ENCODE measurements around the gene LIN52.

Gene LIN52

DNA sequence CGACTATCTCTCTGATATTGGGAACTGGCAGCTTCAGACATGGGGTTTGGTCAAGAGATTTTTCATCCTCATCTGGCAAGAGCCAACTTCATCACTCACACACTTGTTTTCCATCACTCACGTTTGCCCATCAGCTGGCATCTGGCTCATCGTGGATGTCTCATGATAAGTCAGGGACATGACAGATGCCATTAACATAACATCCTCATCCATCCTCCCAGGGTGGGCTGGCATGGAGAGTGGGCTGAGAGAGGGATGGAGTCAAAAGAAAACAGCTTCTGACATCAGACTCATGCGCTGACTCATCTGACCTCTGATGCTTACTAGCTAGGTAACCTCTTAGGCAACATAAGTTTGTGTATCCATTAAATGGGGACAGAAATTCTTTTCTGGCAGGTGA lies 152.7 kb downstream of the LIN52 start:
- DNase-seq = no peak

DNA sequence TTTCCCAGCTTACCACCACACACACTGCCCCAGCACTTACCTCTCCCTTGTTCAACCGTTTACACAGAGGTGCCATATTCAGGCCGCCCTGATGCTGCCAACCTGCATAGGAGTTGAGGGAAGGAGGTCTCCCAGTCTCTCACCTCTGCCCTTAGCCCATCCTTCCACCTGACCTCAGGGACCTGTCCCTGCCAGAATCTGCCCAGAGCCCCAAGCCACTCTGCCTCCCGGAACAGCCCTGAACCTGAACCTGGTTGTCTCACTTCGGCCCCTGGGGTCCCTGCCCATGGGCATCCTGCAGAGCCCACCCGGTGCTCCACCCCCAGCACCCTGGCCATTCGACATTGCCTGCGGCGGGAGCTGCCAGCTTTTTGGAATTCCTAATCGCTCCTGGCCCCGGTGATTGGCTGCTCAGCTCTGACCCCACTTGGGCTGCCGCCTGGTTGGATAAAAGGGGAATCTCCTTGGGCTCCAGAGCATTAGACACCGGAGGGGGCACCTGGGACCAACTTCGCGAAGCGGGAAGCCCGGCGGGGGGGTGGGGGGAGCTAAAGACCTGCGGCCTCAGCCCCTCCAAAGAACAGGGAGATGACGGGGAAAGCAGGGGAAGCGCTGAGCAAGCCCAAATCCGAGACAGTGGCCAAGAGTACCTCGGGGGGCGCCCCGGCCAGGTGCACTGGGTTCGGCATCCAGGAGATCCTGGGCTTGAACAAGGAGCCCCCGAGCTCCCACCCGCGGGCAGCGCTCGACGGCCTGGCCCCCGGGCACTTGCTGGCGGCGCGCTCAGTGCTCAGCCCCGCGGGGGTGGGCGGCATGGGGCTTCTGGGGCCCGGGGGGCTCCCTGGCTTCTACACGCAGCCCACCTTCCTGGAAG lies 154.5 kb downstream of the LIN52 start, which contains the start of gene VSX2:
Gene VSX2, plus strand, starts transcription at position 476 of the 874 bp plus-strand sequence. Its CDS starts 113 bp downstream, at position 589.
- DNase-seq = no peak

GRCh38 chr14:74239848-74240793 lies 155.4 kb downstream of the LIN52 start:
- DNase-seq = peak in 2 of 4 experiments; percentile 19 to 36

GRCh38 chr14:74240794-74241651 lies 156.3 kb downstream of the LIN52 start:
- peak in 2 of 4 experiments; percentile 9 to 31 for DNase-seq

DNA sequence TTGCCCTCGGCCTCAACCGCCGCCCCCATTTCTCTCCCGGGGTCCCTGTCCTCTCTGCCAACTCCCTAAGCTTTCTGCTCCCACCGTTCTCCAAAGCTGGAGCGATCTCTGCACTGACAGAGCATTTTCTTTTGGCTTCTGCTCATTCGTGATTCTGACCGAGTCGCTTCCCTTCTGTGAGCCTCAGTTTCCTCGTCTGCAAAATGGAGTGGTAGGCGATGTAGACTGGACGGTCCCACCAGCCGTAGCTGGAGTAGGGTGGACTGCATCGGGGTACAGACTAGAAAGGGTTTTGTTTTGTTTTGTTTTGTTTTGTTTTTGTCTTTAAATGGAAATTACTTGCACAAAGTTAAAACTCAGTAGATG lies 156.9 kb downstream of the LIN52 start:
- DNase-seq = no peak

GRCh38 chr14:74242021-74242779 lies 157.4 kb downstream of the LIN52 start:
- DNase-seq = peak in 1 of 4 experiments; percentile 10

GRCh38 chr14:74242780-74243042 lies 158.0 kb downstream of the LIN52 start:
- DNase-seq = no peak

DNA sequence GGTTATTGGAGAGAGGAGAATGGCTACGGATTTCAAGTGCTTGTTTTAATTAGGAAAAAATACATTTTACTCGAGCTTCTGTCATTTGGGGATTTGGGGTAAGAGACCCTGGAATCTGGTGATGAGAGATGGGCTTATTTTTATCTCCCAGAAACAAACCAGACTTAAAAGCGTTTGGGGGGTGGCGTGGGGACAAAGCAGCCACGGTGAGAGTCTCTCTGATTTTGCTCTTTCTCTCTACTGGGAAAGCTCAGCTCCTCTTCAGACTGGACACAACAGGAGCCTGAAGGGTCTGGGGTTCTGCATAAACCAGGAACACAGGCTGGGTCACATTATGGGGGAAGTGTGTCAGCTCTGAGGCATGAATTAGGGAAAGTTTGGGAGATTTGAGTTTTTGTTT lies 158.3 kb downstream of the LIN52 start:
- no peak for DNase-seq

GRCh38 chr14:74244115-74244514 lies 159.4 kb downstream of the LIN52 start:
- DNase-seq = no peak

DNA sequence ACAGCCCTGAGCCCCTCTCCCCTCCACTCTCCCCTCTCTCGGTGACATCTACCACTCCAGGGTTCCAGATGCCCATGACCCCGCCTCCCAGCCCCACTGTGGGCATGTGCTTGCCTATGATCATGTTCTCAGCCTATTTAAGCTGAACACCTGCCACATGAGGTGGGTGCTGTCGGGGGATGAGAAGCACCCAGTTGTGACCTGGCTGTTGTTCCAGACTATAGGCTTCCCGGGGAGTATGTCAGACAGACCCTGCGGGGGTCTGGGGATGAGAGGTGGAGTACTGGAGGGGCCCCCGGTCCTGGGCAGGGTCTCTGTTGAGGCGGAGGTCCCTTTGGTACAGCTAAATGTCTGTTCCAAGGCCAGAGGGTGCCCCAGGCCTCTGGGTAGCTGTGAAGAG lies 160.5 kb downstream of the LIN52 start:
- no peak for DNase-seq

GRCh38 chr14:74246542-74246941 lies 161.8 kb downstream of the LIN52 start:
- DNase-seq = no peak

DNA sequence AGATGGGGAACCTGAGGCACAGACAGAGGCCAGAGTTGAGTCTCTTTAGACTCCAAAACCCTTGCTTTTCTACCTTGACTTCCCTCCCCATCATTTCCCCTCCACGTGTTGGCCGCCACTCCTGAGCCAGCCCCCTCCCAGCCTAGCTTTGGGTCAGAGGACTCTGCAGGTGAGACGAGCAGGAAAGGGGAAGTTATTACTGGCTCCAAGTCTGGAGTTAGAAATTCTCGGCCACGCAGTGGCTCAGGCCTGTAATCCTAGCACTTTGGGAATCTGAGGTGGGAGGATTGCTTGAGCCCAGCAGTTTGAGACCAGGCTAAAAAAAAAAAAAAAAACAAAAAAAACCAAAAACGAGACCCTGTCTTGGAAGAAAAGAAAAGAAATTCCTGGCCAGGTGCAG lies 163.3 kb downstream of the LIN52 start:
- DNase-seq = no peak

GRCh38 chr14:74249433-74250375 lies 164.9 kb downstream of the LIN52 start:
- DNase-seq = no peak
